HG03045 (cell line): ENCODE measurements around the gene DONSON.

Experiments
- ATAC-seq: cut with Tn5 transposase; IDR thresholded peaks from one replicate; pipeline ENCODE4 v1.9.1; 2021; ENCODE audit warnings: mild to moderate bottlenecking, moderate library complexity; ENCODE audit not compliant: unreplicated experiment

DONSON gene

GRCh38 chr21:33542640-33543504 is 45.6 kb downstream of the DONSON start, which contains the start of gene SON:
TSS of gene SON (plus strand) at chr21:33543038. CDS start at chr21:33543093, 55 bp downstream.
- ATAC-seq, result peak; percentile 94

DNA sequence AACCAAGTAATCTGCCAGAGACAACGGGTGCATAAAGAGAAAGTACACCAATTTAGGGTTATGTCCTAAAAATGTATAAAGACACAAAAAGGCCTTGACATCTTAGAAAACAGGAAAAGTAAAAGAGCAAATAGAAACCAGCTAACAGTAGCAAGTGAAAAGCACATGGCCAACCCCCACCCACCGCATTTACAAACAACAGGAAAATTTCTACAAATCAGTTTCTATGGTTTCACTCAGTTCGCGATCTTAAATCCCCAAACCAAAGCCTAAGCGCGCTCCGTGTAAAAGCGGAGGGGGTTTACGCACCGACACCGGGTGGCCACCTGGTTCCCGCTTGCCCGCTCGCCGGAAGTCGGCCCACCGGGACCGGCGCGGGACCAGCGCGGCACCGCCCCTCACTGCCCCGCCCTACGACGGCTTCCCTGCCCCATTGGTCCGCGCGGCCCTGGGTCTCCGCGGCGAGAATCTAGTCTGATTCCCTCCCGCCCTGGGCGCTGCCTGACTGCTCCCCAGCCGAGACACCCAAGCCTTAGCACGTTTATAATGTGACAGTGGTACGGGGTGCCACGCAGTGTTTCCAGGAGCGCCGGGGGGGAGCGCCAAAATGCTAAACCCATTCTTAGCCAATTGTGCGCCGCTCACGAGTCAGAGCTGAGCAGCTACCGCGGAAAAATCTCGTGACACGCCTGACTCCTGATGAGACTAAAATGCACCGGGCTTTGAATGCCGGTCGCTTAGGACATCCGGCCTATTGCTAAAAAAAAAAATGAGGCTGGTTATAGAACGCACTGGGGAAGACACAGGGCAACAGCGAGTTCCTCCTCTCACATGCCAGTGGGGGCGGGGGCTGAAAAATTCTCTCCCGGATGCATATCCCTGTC is 46.5 kb downstream of the DONSON start, which contains the start of gene GART:
Gene GART, minus strand, starts transcription at position 362 of the 884 bp plus-strand sequence. CDS start 2,802 bp downstream, outside the sequence.
- peak; percentile 63 for ATAC-seq

DNA sequence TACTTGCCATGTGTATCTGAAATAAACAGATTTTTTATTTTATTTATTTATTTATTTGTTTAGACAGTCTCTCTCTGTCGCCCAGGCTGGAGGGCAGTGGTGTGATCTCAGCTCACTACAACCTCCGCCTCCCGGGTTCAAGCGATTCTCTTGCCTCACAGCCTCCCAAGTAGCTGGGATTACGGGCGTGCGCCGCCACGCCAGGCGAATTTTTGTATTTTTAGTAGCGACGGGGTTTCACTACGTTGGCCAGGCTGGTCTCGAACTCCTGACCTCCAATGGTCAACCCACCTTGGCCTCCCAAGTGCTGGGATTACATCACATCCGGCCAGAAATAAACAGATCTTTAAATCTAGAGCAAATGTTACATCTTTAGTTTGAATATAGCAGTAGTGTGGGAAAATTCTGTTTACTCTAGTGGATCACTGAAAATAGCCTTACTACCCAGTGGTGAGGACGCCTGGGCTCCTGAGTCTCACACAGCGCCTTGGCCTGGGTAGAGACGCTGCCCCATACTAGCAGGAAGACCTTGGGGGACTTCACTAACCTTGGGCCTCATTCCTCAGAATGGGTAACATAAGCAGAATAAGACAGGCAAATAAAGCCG is 47.3 kb downstream of the DONSON start:
- ATAC-seq, result no peak

GRCh38 chr21:33540711-33541104 is 47.8 kb downstream of the DONSON start:
- ATAC-seq, result no peak

DNA sequence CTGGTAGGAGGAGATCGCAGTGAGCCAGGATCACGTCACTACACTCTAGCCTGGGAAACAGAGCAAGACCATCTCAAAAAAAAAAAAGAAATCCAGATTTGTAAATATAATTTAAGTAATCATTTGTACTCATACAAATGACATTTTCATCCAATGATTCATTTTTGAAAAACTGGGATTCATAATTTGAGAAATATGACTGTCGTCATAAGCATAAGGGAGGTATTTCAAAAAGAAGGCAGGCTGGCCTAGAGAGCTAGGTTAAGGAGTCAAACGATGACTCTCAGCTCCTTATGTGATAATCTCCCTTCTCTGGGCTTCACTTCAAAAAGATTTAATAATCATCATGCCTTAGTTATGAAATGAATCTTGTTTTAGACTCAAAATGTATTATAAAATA is 48.9 kb downstream of the DONSON start:
- ATAC-seq, result no peak

DNA sequence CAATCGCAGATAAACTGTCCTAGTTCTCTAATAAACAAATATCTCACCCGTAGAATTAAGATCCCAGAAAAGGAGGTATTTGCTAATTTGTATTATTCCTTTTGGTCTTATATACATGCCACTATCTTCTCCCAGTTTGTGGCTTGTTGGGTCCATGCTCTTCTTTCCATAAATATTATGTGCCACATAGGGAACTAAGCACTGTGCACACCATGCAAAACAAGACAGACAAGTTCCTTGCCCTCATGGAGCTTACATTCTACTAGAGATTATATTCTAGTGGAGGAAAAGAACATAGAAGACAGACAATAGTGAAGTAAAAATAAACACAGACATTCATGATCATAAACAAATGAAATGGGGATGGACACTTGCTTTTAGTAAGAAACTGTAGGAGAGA is 51.3 kb downstream of the DONSON start:
- no peak for ATAC-seq

DNA sequence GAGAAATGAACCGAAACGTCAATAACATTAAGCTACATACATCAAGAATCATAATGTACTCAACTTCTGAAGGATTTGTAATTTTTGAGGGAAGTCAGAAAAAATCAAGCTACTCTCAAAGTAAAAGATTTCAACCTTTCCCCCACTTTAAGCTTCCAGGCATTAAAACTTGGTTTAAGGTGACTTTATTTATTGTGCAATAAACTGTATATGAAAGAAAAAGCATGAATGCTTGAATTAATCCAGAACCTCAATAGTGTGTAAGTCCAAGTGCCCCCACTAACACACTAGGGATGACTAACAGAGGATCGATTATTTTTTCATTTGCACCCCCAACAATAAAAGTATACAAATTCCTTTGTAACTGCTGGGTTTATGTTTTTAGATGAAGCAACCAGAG is 57.5 kb downstream of the DONSON start:
- no peak for ATAC-seq
